Colonic mucosa (tissue), 4 donors: ENCODE measurements around the gene ALOX15. TPM values are rescaled to one million over a fixed set of nuclear protein-coding genes. Genes with fewer than 3 reads are reported as not detected.
A peak's percentile ranks its signal among the peaks of the same experiment; 100 is the strongest.

ENCODE experiments used
- DNase-seq: peaks from one replicate; pipeline ENCODE4 v3.0.0-alpha.2; 2020
- H3K27ac ChIP-seq: fragments of 200-600 bp; one replicate; pipeline ENCODE4 v1.8.0; 2021
- H3K27me3 ChIP-seq: fragments of 200-600 bp; one replicate; pipeline ENCODE4 v1.8.0; 2021
- H3K36me3 ChIP-seq: fragments of 200-600 bp; one replicate; pipeline ENCODE4 v1.8.0; 2021
- H3K4me1 ChIP-seq: fragments of 200-600 bp; one replicate; pipeline ENCODE4 v1.8.0; 2021; ENCODE audit warnings: mild to moderate bottlenecking
- H3K4me3 ChIP-seq: fragments of 200-600 bp; one replicate; pipeline ENCODE4 v1.8.0; 2021
- H3K9ac ChIP-seq, 2 donors: one replicate each; pipeline ENCODE4 v1.7.0; 2013; ENCODE audit warnings: control low read depth in 2 of 2, low read depth in 2 of 2, low read length in 2 of 2
- H3K9me3 ChIP-seq: fragments of 200-600 bp; one replicate; pipeline ENCODE4 v1.8.0; 2021
- intact Hi-C: fragments of 100-400 bp; cut with DNase I; formaldehyde crosslinking; loops from one replicate; pipeline ENCODE4 v1.14.1; 2022
- total RNA-seq, 2 donors: library from RNA; stranded (reverse); fragmentation: NEBNext Ultra II Directional in 1 of 2; extraction: Animal tissue kit (Norgen Biotek cat#: 25700) in 1 of 2; gene quantifications; one replicate each; pipeline ENCODE4 v1.2.1, GENCODE V29; 2021
- TF ChIP-seq, protein P1 (sequence below): fragments of 200-600 bp; IDR thresholded peaks from one replicate; pipeline ENCODE4 v1.8.0; 2022; ENCODE audit warnings: antibody characterized with exemption, mild to moderate bottlenecking
- donor health status: healthy.
- donor health status: DM: no; HTN: no; CAD: no.
- donor health status: DM: no; HTN: no; CAD: no.

The ALOX15 gene
- total RNA-seq, 2 donors from 2014 or later: 0.13 TPM; not detected in 1

DNA sequence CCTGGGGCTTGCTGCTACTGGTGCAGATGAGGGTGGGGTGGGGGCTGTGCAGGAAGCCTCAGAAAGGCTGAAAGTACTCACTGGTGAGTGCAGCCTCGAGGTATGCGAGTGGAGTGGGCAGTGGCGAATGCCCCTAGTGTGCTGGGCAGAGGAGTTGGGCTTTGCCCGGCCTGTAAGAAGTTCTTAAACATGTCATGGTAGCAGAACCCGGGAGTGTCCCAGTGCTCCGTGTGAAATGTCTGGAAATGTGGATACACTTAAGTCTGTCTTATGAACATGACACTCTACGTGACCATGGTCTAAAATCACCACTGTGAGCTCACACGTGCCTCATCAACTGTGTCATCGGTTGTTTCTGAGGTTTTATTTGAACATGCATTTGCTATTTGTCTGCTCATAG is 55.4 kb downstream of the ALOX15 start:
- Histone ChIP-seq H3K27me3 (peaks cover 37% of the 10 kb centered on the region), H3K27ac (no peak overlapping the region), H3K9me3 (no peaks in the 10 kb centered on the region), H3K9ac (no peak overlapping the region), H3K4me3 (no peak overlapping the region), H3K36me3 (no peaks in the 10 kb centered on the region), H3K4me1 (peaks cover 3% of the 10 kb centered on the region)
- TF ChIP-seq, protein P1, sequence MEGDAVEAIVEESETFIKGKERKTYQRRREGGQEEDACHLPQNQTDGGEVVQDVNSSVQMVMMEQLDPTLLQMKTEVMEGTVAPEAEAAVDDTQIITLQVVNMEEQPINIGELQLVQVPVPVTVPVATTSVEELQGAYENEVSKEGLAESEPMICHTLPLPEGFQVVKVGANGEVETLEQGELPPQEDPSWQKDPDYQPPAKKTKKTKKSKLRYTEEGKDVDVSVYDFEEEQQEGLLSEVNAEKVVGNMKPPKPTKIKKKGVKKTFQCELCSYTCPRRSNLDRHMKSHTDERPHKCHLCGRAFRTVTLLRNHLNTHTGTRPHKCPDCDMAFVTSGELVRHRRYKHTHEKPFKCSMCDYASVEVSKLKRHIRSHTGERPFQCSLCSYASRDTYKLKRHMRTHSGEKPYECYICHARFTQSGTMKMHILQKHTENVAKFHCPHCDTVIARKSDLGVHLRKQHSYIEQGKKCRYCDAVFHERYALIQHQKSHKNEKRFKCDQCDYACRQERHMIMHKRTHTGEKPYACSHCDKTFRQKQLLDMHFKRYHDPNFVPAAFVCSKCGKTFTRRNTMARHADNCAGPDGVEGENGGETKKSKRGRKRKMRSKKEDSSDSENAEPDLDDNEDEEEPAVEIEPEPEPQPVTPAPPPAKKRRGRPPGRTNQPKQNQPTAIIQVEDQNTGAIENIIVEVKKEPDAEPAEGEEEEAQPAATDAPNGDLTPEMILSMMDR: no peak
- intact Hi-C loops: no loop called here
- no peak for DNase-seq

DNA sequence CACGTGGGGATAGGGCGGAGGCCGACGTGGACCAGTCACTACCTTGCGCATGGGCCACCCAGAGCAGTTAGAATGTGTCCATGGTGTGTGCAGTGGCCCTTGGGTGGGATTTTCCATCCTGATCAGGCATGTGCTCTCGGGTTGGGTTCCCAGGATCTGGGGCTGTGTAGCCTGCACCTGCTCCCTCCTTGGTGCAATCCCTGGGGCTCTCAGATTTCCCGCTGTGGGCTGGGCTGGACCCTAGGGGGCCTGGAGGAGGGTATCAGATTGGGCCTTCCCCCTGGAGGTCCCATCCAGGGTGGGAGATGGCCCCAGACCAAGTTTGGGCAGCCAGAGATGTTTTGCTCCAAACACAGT is 55.9 kb downstream of the ALOX15 start:
- peaks cover 37% of the 10 kb centered on the region for H3K27me3 ChIP-seq
- H3K4me1 ChIP-seq: peaks cover 3% of the 10 kb centered on the region
- TF ChIP-seq, protein P1: no peak
- H3K9me3 ChIP-seq: no peaks in the 10 kb centered on the region
- H3K27ac ChIP-seq: no peak overlapping the region
- no peak overlapping the region for H3K9ac ChIP-seq
- intact Hi-C loops: no loop called here
- no peak for DNase-seq
- no peak overlapping the region for H3K4me3 ChIP-seq
- no peaks in the 10 kb centered on the region for H3K36me3 ChIP-seq

DNA sequence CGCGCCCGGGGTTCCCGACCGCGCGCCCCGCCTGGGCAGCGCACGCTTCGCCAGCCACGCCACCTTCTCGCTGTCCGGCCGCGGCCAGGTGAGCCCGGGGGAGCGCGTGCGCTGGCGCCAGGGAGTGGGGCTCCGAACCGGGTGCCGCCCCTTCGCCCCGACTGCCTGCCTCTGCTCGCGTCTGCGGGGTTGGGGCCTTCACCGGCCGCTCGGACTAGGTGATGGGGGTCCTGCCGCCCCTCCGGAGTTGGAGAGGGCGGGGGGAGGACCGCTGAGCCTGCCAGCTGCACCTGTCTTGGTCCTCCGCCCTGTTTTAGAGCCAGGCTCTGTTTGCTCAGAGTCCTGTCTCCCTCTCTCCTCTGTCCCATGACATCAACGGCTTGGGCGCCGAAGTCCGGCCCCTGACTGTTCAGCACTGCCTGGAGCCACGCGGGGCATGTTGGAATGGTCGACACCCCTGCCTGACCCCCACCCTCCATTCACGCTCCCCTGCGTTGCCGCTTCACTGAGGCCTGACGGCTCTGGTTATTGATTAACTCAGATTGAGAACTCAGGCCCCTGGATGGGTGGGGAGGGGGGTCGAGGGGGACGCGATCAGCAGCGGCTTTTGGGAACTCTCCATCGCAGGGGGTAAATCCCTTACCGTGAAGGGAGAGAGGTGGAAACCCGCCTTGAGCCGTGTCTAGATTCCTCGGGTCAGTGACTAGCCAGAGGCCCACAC is 56.4 kb downstream of the ALOX15 start:
- Histone ChIP-seq H3K4me1 (peaks cover 3% of the 10 kb centered on the region), H3K27ac (no peak overlapping the region), H3K9me3 (no peaks in the 10 kb centered on the region), H3K27me3 (peaks cover 37% of the 10 kb centered on the region), H3K9ac (no peak overlapping the region), H3K4me3 (peak overlapping the region; percentile 42), H3K36me3 (no peaks in the 10 kb centered on the region)
- intact Hi-C loops: no loop called here
- DNase-seq: no peak
- TF ChIP-seq, protein P1: no peak

DNA sequence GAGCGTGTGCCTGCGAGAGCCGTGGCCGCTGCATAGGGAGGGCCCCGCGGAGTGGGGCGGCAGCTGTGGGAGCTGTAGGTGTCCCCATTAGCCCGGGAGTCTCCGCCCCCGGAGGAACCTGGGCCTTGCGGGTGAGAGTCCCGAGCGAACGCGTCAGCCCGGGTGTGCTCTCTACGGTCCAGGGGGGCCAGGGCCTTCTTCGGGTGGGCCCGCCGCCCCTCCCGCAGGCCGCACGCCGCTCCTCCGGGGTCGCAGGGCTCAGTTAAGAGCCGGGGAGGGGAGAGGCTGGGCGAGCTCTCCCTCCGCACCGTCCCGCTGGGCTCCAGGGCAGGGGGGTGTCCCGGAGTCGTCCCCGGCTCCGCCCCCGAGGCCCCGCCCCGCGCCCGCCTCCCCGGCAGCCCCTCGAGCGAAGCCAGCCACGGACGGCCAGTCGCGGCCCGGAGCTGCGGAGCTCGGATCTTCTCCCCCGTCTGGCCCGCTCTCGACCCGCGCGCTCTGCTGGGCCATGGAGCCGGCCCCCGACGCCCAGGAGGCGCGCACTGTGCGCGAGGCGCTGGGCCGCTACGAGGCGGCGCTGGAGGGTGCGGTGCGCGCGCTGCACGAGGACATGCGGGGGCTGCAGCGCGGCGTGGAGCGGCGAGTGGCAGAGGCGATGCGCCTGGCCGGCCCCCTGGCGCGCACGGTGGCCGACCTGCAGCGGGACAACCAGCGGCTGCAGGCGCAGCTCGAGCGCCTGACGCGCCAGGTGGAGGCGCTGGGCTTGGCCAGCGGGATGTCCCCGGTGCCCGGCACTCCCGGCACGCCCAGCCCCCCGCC is 57.2 kb downstream of the ALOX15 start, which contains the start of gene SMTNL2:
TSS of gene SMTNL2 (plus strand) at position 429 of the 816 bp plus-strand sequence. CDS start at position 506, 77 bp downstream.
- intact Hi-C loops: no loop called here
- Histone ChIP-seq H3K27me3 (peaks cover 37% of the 10 kb centered on the region), H3K36me3 (no peaks in the 10 kb centered on the region), H3K9ac (peak within 1 kb of the TSS in 1 of 2 donors; percentile 35), H3K27ac (no peak within 1 kb of the TSS), H3K9me3 (no peaks in the 10 kb centered on the region), H3K4me1 (peaks cover 3% of the 10 kb centered on the region), H3K4me3 (peak within 1 kb of the TSS; percentile 42)
- DNase-seq: peak; percentile 35
- TF ChIP-seq, protein P1: no peak

DNA sequence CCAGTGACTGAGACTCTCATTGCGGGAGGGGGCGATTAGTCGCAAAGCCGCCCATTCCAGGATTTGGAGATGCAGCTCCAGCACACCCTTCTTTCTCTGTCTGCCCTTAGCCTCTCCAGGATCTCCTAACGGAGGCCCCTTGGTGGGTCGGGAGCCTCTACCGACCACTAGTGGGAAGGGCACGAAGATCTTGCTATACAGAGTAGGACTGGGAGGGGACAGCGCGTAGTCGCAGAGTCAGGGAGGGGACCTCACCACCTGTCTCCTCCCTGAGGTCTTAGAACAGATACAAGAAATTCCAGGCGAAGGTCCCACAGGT is 57.7 kb downstream of the ALOX15 start:
- no peaks in the 10 kb centered on the region for H3K36me3 ChIP-seq
- no peak for DNase-seq
- intact Hi-C loops: no loop called here
- H3K9ac ChIP-seq: peak overlapping the region in 1 of 2 donors; percentile 35
- peak overlapping the region; percentile 42 for H3K4me3 ChIP-seq
- H3K4me1 ChIP-seq: peaks cover 3% of the 10 kb centered on the region
- H3K27me3 ChIP-seq: peaks cover 37% of the 10 kb centered on the region
- TF ChIP-seq, protein P1: no peak
- no peaks in the 10 kb centered on the region for H3K9me3 ChIP-seq
- H3K27ac ChIP-seq: no peak overlapping the region
